ENCODE results near the gene SLAIN1. TPM values are rescaled to one million over a fixed set of nuclear protein-coding genes. Genes with fewer than 3 reads are reported as not detected.

The SLAIN1 gene
- total RNA-seq, 1 experiment from 2014 or later, result not detected

Other genes starting within 250 kb of the SLAIN1 start
- not detected in 2 replicates for gene SCEL, start 162.0 kb upstream of the SLAIN1 start, total RNA-seq (2014; rRNA removed; shearing (Covaris generic))
- 1.7 and 1.8 TPM in 2 replicates for gene EDNRB, start 221.1 kb downstream of the SLAIN1 start, total RNA-seq (2014; rRNA removed; shearing (Covaris generic))

All from RPMI7951 (cell line).